ENCODE data around the gene RAD51B. TPM values are rescaled to one million over a fixed set of nuclear protein-coding genes. Genes with fewer than 3 reads are reported as not detected.
A peak's percentile ranks its signal among the peaks of the same experiment; 100 is the strongest.

The RAD51B gene
- total RNA-seq, 1 donor from 2014 or later = 2.5 TPM

DNA sequence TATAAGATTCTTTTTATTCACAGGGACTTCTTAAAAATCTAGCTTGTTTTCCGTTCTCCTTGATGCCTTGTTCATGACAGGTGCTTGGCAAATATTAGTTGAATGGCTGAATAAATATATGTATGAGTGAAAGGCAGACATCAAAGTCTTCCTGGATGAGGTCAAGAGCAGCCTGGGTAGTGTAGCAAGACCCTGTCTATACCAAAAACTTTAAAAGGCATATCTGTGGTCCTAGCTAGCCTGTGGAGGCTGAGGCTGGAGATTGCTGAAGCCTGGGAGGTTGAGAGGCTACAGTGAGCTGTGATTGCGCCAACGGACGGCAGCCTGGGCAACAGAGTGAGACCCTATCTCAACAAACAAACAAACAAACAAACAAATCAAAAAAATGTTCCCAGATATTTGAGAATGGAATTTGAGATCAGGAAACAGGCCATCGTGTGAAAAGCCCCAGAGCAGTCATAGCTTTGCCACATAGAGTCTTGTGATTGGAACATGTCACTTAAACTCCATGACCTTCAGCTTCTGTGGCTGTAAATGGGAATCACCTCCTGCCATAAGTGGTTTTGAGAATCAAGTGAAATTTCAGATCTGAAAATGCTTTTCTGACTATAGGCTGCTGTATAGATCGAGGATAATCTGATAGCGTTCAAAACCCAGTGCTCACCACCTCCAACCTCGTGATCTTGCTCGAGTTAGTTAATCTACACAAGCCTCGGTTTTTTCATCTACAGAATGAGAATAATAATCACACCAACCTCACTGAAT is 908.9 kb downstream of the RAD51B start:
- ATAC-seq (ENCODE audit: poor library complexity) (no peak), DNase-seq (no peak)
- intact Hi-C loops (cut with DNase I) = no loop called here

DNA sequence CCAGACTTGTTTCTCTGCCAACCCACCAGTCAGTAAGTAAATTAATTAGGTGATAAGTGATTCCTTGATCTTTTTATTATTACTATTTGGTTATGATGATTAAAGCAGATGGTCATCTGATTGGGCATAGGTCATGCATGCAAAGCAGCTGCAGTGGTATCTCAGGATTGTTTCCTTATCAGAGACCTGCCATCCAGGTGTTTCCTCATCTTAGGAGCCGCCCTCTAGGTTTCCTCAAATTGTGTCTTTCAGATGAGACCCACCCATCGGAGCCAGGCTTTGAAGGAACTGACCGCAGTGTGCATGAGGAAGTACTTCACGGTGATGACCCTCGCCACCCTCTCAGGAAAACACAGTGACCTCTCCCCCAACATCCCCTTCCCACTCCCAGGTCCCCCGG is 910.0 kb downstream of the RAD51B start:
- intact Hi-C loops (cut with DNase I) = no loop called here
- no peak for DNase-seq
- ATAC-seq (ENCODE audit: poor library complexity) = peak; percentile 3

DNA sequence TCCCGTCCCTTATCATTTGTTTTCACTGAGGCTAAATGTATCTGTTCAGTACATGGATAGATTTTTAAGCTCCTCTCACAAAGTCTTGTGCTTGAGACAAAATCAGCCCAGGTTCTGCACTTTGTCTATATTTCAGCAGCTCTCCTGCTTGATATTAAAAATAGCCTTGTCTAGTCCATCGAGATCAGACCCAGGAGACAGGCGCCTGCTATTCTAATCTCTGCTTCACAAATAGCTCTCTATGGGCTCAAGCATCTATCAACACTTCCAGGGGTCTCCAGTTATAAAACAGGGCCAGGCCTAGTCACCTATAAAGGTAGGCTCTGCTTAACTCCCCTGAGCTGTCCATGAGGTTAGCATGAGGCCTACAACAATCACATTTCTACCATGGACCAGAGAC is 910.8 kb downstream of the RAD51B start:
- ATAC-seq (ENCODE audit: poor library complexity) (peak; percentile 89), DNase-seq (no peak)
- intact Hi-C loops (cut with DNase I) = loop anchor here (5.0 kb wide), 1 partner anchor 62 kb away; the partner anchor contains the start of gene ZFP36L1

DNA sequence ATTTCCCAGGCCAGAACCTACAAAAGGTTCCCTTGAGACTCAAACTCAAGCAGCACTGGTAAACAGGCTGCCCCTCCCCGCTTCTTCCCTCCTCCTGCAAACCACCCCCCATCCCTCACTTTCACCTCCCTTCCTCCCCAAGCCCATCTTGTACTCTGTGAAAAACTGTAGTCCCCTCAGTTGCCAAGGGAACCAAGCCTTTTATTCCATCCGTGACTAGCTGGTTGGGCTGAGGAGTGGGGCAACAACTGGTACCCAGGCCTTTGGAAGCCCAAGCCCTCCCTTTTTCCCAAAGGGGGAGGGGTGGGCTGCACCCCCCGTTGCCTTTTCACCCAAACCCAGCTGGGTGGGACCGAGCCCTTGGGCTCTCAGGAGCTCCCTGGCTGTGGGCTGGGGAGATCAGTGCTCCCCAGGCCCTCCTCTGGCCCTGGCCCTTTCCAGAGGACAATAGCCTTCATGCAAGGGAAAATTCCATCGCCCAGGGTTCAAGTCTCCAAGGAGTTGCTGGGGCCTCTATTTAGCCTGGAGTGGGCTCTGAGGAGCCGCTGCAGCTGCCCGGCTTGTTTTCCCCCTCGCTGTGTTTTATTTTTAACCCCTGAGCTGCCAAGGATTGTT is 911.3 kb downstream of the RAD51B start:
- DNase-seq (no peak), ATAC-seq (ENCODE audit: poor library complexity) (no peak)
- intact Hi-C loops (cut with DNase I) = loop anchor here (5.0 kb wide), 1 partner anchor 61 kb away; the partner anchor contains the start of gene ZFP36L1

DNA sequence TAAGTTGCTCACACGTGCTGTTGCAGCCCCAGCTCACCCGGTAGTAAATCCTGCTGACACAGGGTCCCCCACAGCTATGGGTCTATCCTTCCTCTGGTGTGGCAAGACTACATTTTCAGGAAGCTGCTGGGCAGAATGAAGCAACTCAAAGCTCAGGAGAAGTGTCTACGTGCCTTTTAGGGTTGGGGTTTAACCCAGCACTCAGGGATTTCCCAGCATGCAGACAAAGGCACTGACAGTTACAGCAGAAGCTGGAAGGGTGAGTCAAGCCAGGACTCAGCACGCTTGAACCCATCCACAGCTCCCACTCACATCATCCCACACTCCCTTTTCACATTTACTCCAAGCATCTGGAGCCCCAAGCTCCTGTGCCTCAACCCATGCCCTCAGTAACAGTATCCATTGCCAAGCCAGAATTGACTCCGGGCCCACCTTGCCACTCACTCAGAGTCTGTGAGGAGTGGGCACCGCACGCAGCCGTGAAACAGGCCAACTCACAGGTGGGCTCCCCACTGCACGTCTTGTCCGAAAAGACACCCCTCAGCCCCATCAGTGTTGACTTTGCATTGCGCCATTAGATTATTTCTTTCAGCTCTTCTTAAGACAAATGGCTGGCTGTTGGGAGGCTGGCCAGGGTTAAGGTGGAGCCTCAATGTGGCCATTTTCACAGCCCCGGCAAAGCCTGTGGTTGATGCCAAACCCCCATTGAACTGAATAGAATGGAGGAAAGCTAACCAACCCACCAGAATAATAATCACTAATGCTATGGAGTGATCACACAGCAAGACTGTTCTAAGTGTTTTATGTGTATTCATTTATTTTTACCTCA is 913.7 kb downstream of the RAD51B start:
- intact Hi-C loops (cut with DNase I) = loop anchor here (5.0 kb wide), 1 partner anchor 59 kb away; the partner anchor contains the start of gene ZFP36L1
- DNase-seq (peak; percentile 53), ATAC-seq (ENCODE audit: poor library complexity) (peak; percentile 26)

DNA sequence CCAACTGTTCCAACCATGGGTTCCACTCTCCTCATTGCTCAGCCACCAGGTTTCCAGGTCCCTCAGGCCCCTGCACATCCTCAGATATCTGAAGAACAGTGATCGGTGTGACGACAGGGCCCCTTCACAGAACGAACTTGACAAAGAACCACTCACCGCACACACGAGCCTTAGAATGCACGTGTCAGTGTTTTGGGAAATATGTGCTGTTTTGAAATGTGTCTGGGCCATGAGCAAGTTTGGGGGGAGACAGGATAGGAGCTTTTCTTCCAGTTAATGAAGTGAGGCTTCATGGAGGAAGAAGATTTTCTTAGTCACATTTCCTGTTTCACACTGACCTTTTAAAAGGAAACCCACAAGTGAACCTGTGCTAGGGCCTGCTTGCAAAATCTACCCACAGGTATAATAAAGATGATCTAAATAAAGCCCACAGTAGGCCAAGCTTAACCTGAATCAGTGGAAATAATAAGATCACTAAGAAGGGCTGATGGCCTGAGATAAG is 914.7 kb downstream of the RAD51B start:
- DNase-seq (no peak), ATAC-seq (ENCODE audit: poor library complexity) (no peak)
- intact Hi-C loops (cut with DNase I) = loop anchor here (5.0 kb wide), 1 partner anchor 58 kb away; the partner anchor contains the start of gene ZFP36L1

DNA sequence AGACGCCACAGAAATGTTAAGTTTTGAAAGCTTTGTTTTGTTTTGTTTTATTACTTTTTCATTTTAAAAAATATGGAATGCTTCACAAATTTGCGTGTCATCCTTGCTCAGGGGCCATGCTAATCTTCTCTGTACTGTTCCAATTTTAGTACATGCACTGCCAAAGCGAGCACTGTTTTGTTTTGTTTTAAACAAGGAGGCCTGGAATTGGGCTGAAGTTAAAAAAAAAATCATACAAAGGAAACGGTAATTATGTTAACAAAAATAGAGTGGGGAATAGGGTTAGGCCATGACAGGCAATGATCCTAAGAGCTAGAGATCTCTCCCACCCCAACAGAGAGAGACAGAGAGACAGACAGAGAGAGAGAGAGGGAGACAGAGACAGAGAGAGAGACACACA is 916.3 kb downstream of the RAD51B start:
- no peak for ATAC-seq (ENCODE audit: poor library complexity)
- DNase-seq = no peak
- intact Hi-C loops (cut with DNase I) = no loop called here

DNA sequence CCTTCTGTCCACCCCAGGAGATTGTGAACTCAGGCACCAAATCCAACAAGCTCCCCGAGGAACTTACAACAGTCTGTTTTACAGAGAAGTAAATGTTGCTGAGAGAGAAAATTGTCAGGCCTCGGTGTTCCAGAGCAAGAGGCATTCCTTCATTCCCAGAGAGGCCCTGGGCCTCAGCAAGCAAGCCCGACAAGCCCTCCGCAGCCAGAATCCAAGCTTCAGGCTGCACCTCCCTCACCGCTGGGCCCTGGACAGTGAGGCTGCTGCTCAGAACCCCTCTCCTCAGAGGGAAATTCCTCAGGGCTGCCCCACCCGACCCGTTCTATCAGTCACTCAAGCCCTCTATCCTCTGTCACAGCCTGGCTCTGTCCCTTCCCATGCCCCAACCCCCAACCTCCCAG is 916.9 kb downstream of the RAD51B start:
- ATAC-seq (ENCODE audit: poor library complexity) = peak; percentile 43
- intact Hi-C loops (cut with DNase I) = no loop called here
- no peak for DNase-seq

DNA sequence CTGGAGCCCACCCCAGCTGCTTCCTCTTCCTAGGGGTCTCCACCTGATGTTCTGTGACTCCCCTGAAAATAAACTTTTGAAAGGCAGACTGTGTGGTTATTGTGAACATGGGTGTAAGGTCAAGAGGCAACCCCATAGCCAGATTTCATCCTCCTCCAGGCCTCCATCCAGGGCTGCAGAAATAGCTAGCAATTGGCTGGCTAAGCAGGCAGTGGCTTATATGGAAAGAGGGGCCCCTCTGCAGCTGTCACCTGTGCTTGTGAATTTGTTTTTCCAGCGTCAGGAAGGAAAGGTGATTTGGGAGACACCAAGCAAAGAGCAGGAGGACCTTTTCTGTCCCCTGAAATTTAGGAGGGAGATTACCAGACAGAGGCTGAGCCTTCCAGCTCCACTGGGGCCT is 917.5 kb downstream of the RAD51B start:
- intact Hi-C loops (cut with DNase I) = no loop called here
- DNase-seq = no peak
- no peak for ATAC-seq (ENCODE audit: poor library complexity)

DNA sequence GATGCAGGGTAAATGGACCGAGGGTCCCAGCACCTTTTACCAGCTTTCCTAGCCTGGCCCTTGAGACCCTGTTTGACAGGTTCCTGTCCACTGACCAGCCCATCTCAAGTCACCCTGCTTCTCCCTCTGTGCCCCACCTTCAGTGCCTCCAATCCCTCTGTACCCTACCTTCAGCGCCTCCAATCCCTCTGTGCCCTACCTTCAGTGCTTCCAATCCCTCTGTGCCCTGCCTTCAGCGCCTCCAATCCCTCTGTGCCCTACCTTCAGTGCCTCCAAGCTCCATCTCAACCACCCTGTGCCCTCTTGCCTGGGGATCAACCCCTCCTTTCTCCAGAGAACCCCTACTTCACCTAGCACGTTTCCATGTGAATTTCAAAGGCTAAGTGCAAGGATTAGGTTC is 919.0 kb downstream of the RAD51B start:
- DNase-seq = no peak
- ATAC-seq (ENCODE audit: poor library complexity) = no peak
- intact Hi-C loops (cut with DNase I) = no loop called here

DNA sequence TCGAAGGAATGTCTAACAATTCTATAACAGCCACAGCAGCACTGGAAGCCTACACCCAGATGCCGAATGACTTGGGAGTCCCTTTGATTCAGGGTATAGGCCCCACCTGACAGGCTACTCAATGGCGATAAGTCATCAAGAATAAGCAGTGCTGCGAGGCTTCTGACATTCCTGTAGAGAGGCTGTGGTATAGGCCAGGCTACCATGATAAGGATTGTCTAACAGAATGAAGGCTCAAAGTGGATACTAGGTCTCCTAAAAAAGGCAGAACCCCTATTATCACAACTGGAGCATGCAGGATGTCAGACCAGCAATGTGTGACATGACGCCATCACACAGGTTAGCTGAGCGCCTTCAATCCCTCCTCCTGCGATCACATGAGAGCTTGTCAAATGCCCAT is 920.1 kb downstream of the RAD51B start:
- ATAC-seq (ENCODE audit: poor library complexity) = no peak
- no peak for DNase-seq
- intact Hi-C loops (cut with DNase I) = no loop called here

DNA sequence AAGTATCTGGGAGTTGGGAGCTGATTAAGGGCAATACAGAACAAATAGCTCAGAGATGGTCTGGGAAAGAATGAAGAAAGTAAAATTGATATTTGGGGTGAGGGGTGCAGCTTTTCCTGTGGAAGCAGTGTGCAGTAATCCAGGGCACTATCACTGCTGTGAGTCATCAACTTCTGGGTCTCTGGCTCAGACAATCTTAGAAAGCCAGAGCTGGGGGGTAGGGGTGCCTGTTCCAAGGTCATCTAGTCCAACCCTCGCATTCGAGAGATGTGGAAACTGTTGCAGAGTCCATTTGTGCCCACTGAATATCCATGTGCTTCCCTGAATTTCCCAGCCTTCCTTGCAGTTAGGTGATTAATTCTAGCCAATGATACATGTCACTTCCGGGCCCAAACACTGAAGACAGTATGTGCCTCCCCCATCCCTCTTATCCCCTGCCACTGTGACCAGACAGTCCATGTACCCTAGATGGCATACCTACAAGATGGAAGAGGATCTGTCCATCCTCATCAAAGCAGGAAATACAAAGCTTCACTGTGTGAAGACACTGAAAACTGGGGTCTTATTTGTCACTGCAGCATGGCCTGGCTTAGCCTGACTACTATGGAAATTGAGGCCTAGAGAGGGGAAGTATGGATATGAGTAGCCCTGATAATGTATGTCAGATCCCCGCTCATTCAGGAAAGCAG is 921.4 kb downstream of the RAD51B start:
- ATAC-seq (ENCODE audit: poor library complexity) = no peak
- intact Hi-C loops (cut with DNase I) = no loop called here

DNA sequence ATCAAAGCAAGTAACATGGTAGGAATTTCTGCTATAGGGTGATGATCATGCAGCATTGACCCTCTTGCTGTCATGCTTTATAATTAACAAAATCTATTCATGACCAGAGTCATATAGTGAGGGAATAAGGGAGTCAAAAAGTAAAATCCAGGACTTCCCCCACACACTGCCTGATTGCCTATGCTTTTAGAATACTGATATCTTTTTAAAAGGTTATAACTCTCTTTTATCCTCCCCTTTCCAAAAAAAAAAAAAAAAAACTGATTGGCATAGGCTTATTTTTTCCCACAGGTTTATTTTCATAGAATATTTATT is 921.9 kb downstream of the RAD51B start:
- intact Hi-C loops (cut with DNase I) = no loop called here
- DNase-seq = no peak
- ATAC-seq (ENCODE audit: poor library complexity) = no peak

More for the DNA sequence above, 921.4 kb downstream of the RAD51B start:
- DNase-seq = no peak

DNA sequence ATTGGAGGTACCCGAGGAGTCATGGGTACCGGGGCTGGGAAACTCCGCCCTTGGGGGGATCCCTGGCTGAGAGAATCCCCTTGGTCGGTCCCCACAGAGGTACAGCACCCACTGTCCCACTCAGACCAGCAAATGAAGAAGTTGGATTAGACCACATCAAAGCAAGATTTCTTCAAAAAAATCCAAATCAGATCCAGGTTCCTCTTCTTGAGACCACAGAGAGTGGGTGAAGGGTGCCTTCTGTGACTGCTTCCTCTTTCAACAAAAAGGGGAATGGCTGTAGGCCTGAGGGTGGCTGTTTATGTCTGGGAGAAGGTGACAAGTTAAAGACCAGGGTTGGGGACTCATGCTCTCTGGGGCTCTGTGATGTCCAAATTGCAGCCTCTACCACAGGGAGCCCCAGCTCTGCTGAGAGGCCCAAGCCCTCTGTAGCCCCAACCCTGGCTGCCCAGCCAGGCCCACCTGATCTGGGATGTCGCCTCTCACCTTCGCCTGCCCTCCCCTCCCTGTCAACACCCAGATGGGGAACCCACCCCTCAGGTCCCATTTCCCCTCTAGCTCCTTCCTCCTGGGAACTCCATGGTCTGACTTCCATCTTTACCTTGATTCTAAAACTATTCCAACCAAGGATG is 922.4 kb downstream of the RAD51B start:
- intact Hi-C loops (cut with DNase I) = no loop called here
- DNase-seq (no peak), ATAC-seq (ENCODE audit: poor library complexity) (peak; percentile 69)

DNA sequence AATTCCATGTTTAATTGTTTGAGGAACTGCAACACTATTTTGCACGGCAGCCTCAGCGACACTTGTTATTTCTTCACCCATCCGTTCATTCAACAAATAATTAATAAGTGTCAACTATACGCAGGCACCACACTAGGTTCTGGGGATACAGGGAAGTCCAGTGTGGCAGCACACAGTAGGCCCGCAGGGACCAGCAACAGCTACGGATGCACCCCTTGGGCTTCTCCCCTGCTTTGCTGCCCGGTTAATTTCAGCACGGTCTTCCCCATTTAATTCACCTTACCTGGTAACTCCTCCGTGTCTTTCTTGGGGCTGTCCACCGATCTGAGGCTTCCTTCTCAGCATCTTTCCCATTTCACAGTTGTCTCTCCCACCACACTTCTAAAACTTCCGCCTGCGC is 925.0 kb downstream of the RAD51B start:
- DNase-seq = no peak
- ATAC-seq (ENCODE audit: poor library complexity) = no peak
- intact Hi-C loops (cut with DNase I) = no loop called here

DNA sequence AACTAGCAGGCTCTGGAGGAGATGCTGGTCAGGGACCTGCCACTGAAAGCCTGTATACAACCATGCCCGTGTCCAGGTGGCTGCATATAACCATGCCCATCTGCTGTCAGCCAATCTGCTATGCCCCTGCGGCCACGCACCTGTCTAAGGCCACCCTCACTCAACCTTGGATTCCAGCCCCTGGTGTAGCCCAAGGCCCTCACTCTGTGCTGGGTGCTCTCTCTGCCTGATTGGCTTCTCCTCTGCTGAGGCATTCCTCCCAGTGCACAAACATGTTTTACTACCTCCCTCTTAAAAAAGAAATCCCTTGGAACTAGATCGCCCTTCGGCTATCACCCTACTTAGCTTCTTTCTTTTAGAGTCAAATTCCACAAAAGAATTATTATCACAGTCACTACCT is 927.8 kb downstream of the RAD51B start:
- intact Hi-C loops (cut with DNase I) = no loop called here
- DNase-seq (no peak), ATAC-seq (ENCODE audit: poor library complexity) (no peak)

DNA sequence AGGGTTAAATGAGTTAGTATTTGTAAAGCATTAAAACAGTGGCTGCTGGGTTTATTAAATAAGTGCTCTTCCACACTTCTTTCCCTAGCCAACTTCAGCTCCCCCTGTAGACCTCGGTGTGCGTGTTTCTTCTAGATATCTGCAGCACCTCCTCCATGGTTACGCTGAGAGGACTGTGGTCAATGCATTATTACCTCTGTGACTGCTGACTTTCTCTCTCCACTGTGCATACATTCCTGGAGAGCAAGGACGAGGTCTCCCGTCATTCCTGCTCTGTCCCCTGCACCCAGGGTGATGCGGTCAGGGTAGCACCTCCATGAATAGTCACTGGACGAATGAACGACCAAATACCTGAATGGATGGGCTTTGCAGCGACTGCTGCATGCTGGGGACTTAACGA is 928.7 kb downstream of the RAD51B start:
- ATAC-seq (ENCODE audit: poor library complexity) = no peak
- intact Hi-C loops (cut with DNase I) = no loop called here

DNA sequence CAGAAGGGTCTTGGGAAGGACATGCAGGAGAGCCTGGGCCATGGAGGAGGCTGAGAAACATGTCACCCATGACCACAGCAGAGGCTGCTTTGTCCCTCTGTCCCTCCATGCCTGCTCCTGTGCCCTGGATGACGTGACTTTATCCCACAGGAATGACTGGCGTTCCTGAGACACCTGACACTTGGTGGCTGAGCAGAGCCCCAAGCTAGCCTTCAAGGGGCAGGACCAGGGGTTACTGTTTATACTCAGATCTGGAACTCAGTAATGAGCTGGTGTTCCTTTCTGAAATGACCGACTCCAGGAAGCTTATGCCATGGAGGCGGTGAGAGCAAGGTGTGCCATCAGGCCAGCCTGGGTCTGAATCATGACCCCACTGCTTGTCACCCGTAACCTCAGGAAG is 929.1 kb downstream of the RAD51B start:
- no peak for DNase-seq
- no peak for ATAC-seq (ENCODE audit: poor library complexity)
- intact Hi-C loops (cut with DNase I) = no loop called here

More for the DNA sequence above, 928.7 kb downstream of the RAD51B start:
- DNase-seq = no peak

All from Right ventricle myocardium superior (tissue), 1 donor.